Measurements from ENCODE around the gene ITGA8. TPM values are rescaled to one million over a fixed set of nuclear protein-coding genes. Genes with fewer than 3 reads are reported as not detected.
A peak's percentile ranks its signal among the peaks of the same experiment; 100 is the strongest.

ITGA8 gene
- total RNA-seq, 1 experiment from 2014 or later, result 0.02 TPM

- no peaks in the 10 kb centered on the region for H3K79me2 ChIP-seq (ENCODE audit: insufficient read depth, low read length)
- ChIA-PET CTCF (no interaction called here), POLR2A (no interaction called here), RAD21 (ENCODE audit: low non-redundant PET in 1 of 2, low total read pairs in 2 of 2, uncharacterized antibody in 2 of 2, unreplicated experiment in 2 of 2) (no interaction called here)
- H3K27ac ChIP-seq (ENCODE audit: low read depth, low read length), result no peak overlapping the region
- peaks cover 43% of the 10 kb centered on the region for H3K27me3 ChIP-seq (ENCODE audit: insufficient read depth, low read length)
- no peak for DNase-seq (ENCODE audit: low read depth, low spot score)
- H3K4me3 ChIP-seq (replicated peaks in 1 of 2; ENCODE audit: low read depth in 1 of 2, low read length in 2 of 2), result no peak overlapping the region
- H3K4me1 ChIP-seq (ENCODE audit: control insufficient read depth in 1 of 2, insufficient read depth in 2 of 2, low read length in 2 of 2), result no peaks in the 10 kb centered on the region
- H3K9me2 ChIP-seq (ENCODE audit: insufficient read depth), result no peaks in the 10 kb centered on the region
- no peak overlapping the region for H3K4me2 ChIP-seq (ENCODE audit: low read length)
- no peaks in the 10 kb centered on the region for H4K20me1 ChIP-seq (ENCODE audit: insufficient read depth)
- no peaks in the 10 kb centered on the region for H3K36me3 ChIP-seq (ENCODE audit: control insufficient read depth in 1 of 2, insufficient read depth in 2 of 2, low read length in 2 of 2)
- no peak overlapping the region for H3K9ac ChIP-seq (ENCODE audit: low read length)
- ATAC-seq, result no peak
- BruUV-seq (replicated peaks), result no TSS peak
- H2AFZ ChIP-seq (ENCODE audit: low read depth, low read length, poor library complexity, severe bottlenecking), result no peak overlapping the region
- intact Hi-C loops (cut with micrococcal nuclease), result no loop called here
- no peaks in the 10 kb centered on the region for H3K9me3 ChIP-seq (ENCODE audit: control insufficient read depth in 1 of 2, insufficient read depth in 1 of 2, low read depth in 1 of 2, low read length in 2 of 2)
- TF ChIP-seq ATF3 (IDR thresholded peaks at IDR 0.05), result no peak
- no peak for TF ChIP-seq ELF1 (IDR thresholded peaks at IDR 0.05; ENCODE audit: borderline replicate concordance, low read depth)
- no peak for TF ChIP-seq RAD21 (IDR thresholded peaks at IDR 0.05; ENCODE audit: low read depth)
- TF ChIP-seq ZFX (IDR thresholded peaks at IDR 0.05), result no peak
These were observed 1.1 kb downstream of the ITGA8 start for GRCh38 chr10:15718694-15719048.

GRCh38 chr10:15715619-15716227 lies 4.0 kb downstream of the ITGA8 start:
- POLR2A ChIA-PET, result no interaction called here
- peak; percentile 76 for ATAC-seq
- Histone ChIP-seq H2AFZ (ENCODE audit: low read depth, low read length, poor library complexity, severe bottlenecking) (no peak overlapping the region), H3K27ac (ENCODE audit: low read depth, low read length) (no peak overlapping the region), H3K4me3 (replicated peaks in 1 of 2; ENCODE audit: low read depth in 1 of 2, low read length in 2 of 2) (no peak overlapping the region), H3K9ac (ENCODE audit: low read length) (no peak overlapping the region), H3K4me1 (ENCODE audit: control insufficient read depth in 1 of 2, insufficient read depth in 2 of 2, low read length in 2 of 2) (no peaks in the 10 kb centered on the region), H3K36me3 (ENCODE audit: control insufficient read depth in 1 of 2, insufficient read depth in 2 of 2, low read length in 2 of 2) (no peaks in the 10 kb centered on the region), H3K9me3 (ENCODE audit: control insufficient read depth in 1 of 2, insufficient read depth in 1 of 2, low read depth in 1 of 2, low read length in 2 of 2) (no peaks in the 10 kb centered on the region), H3K4me2 (ENCODE audit: low read length) (no peak overlapping the region), H3K79me2 (ENCODE audit: insufficient read depth, low read length) (no peaks in the 10 kb centered on the region), H4K20me1 (ENCODE audit: insufficient read depth) (no peaks in the 10 kb centered on the region), H3K9me2 (ENCODE audit: insufficient read depth) (no peaks in the 10 kb centered on the region), H3K27me3 (ENCODE audit: insufficient read depth, low read length) (peaks cover 41% of the 10 kb centered on the region)
- TF ChIP-seq CTCF (IDR thresholded peaks at IDR 0.05 in 2 of 3, conservative IDR thresholded peaks at IDR 0.05 in 1 of 3; ENCODE audit: borderline replicate concordance in 1 of 3, insufficient read depth in 1 of 3, low read depth in 2 of 3, low read length in 2 of 3) (peak; percentile 42 to 56 (median 53); a peak in 5 of 6 replicates), POLR2AphosphoS5 (IDR thresholded peaks at IDR 0.05; ENCODE audit: low read depth, low read length) (no peak), RAD21 (IDR thresholded peaks at IDR 0.05; ENCODE audit: low read depth) (peak; percentile 59)
- TF ChIP-seq, protein P1, sequence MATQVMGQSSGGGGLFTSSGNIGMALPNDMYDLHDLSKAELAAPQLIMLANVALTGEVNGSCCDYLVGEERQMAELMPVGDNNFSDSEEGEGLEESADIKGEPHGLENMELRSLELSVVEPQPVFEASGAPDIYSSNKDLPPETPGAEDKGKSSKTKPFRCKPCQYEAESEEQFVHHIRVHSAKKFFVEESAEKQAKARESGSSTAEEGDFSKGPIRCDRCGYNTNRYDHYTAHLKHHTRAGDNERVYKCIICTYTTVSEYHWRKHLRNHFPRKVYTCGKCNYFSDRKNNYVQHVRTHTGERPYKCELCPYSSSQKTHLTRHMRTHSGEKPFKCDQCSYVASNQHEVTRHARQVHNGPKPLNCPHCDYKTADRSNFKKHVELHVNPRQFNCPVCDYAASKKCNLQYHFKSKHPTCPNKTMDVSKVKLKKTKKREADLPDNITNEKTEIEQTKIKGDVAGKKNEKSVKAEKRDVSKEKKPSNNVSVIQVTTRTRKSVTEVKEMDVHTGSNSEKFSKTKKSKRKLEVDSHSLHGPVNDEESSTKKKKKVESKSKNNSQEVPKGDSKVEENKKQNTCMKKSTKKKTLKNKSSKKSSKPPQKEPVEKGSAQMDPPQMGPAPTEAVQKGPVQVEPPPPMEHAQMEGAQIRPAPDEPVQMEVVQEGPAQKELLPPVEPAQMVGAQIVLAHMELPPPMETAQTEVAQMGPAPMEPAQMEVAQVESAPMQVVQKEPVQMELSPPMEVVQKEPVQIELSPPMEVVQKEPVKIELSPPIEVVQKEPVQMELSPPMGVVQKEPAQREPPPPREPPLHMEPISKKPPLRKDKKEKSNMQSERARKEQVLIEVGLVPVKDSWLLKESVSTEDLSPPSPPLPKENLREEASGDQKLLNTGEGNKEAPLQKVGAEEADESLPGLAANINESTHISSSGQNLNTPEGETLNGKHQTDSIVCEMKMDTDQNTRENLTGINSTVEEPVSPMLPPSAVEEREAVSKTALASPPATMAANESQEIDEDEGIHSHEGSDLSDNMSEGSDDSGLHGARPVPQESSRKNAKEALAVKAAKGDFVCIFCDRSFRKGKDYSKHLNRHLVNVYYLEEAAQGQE (IDR thresholded peaks at IDR 0.05; ENCODE audit: low read depth), result no peak
- intact Hi-C loops (cut with micrococcal nuclease), result no loop called here
- BruUV-seq (replicated peaks), result no TSS peak
- DNase-seq (ENCODE audit: low read depth, low spot score), result no peak
- RAD21 ChIA-PET (ENCODE audit: low non-redundant PET in 1 of 2, low total read pairs in 2 of 2, uncharacterized antibody in 2 of 2, unreplicated experiment in 2 of 2), result no interaction called here
- CTCF ChIA-PET, result interaction anchor here (0.8 to 2.0 kb wide), 7 partner anchors 9 to 282 kb away, joined by 3 to 8 read pairs (median 4); no protein-coding TSS in a partner anchor
